Colonic mucosa (tissue), 4 donors: ENCODE results near the gene EIF2AK2. TPM values are rescaled to one million over a fixed set of nuclear protein-coding genes. Genes with fewer than 3 reads are reported as not detected.

Experiments
- DNase-seq: peaks from one replicate; pipeline ENCODE4 v3.0.0-alpha.2; 2020
- H3K27ac ChIP-seq: fragments of 200-600 bp; one replicate; pipeline ENCODE4 v1.8.0; 2021
- H3K27me3 ChIP-seq: fragments of 200-600 bp; one replicate; pipeline ENCODE4 v1.8.0; 2021
- H3K36me3 ChIP-seq: fragments of 200-600 bp; one replicate; pipeline ENCODE4 v1.8.0; 2021
- H3K4me1 ChIP-seq: fragments of 200-600 bp; one replicate; pipeline ENCODE4 v1.8.0; 2021; ENCODE audit warnings: mild to moderate bottlenecking
- H3K4me3 ChIP-seq: fragments of 200-600 bp; one replicate; pipeline ENCODE4 v1.8.0; 2021
- H3K9ac ChIP-seq, 2 donors: one replicate each; pipeline ENCODE4 v1.7.0; 2013; ENCODE audit warnings: control low read depth in 2 of 2, low read depth in 2 of 2, low read length in 2 of 2
- H3K9me3 ChIP-seq: fragments of 200-600 bp; one replicate; pipeline ENCODE4 v1.8.0; 2021
- intact Hi-C: fragments of 100-400 bp; cut with DNase I; formaldehyde crosslinking; loops from one replicate; pipeline ENCODE4 v1.14.1; 2022
- total RNA-seq, 2 donors: library from RNA; stranded (reverse); fragmentation: NEBNext Ultra II Directional in 1 of 2; extraction: Animal tissue kit (Norgen Biotek cat#: 25700) in 1 of 2; gene quantifications; one replicate each; pipeline ENCODE4 v1.2.1, GENCODE V29; 2021
- TF ChIP-seq, protein P1 (sequence below): fragments of 200-600 bp; IDR thresholded peaks from one replicate; pipeline ENCODE4 v1.8.0; 2022; ENCODE audit warnings: antibody characterized with exemption, mild to moderate bottlenecking
- donor health status: healthy.
- donor health status: DM: no; HTN: no; CAD: no.
- donor health status: DM: no; HTN: no; CAD: no.

Gene EIF2AK2
- total RNA-seq, 2 donors from 2014 or later = 35.4 to 37.3 TPM

DNA sequence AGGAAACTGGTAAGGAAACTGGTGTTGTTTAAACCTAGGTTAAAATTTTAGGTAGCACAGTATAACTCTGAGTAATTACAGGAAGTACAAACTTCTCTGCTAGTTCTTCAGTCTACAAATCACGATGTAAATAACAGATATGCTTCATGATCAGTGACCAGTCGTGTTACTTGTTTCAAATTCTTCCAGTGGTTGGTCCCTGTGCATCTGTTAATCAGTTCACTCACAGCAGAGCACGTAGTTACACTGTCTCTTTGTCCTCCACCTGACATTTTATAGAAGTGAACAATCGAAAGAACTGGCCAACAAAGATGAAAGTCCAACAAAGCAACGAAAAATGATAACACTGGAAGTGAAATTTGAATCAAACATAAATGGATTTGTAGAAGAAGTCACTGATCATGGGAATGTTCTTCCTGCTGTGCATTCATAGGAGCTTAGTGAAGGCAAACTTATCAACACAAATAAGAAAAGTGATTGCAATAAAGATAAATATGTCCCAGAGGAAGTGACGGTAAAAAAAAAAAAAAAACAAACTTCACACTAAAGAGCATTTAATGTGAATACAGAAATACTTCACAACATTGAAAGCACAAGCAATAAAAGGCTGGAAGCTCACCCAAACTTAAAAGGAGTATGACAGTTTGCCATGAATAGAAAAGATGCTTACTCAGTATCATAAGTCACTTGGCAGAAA lies 7.0 kb downstream of the EIF2AK2 start:
- no peaks in the 10 kb centered on the region for H3K27me3 ChIP-seq
- DNase-seq = peak; percentile 26
- peaks cover 6% of the 10 kb centered on the region for H3K4me1 ChIP-seq
- H3K9me3 ChIP-seq = no peaks in the 10 kb centered on the region
- no peak overlapping the region for H3K4me3 ChIP-seq
- H3K27ac ChIP-seq = peak overlapping the region; percentile 39
- no peak overlapping the region for H3K9ac ChIP-seq
- peaks cover 4% of the 10 kb centered on the region for H3K36me3 ChIP-seq
- TF ChIP-seq, protein P1, sequence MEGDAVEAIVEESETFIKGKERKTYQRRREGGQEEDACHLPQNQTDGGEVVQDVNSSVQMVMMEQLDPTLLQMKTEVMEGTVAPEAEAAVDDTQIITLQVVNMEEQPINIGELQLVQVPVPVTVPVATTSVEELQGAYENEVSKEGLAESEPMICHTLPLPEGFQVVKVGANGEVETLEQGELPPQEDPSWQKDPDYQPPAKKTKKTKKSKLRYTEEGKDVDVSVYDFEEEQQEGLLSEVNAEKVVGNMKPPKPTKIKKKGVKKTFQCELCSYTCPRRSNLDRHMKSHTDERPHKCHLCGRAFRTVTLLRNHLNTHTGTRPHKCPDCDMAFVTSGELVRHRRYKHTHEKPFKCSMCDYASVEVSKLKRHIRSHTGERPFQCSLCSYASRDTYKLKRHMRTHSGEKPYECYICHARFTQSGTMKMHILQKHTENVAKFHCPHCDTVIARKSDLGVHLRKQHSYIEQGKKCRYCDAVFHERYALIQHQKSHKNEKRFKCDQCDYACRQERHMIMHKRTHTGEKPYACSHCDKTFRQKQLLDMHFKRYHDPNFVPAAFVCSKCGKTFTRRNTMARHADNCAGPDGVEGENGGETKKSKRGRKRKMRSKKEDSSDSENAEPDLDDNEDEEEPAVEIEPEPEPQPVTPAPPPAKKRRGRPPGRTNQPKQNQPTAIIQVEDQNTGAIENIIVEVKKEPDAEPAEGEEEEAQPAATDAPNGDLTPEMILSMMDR = no peak
- intact Hi-C loops = no loop called here

DNA sequence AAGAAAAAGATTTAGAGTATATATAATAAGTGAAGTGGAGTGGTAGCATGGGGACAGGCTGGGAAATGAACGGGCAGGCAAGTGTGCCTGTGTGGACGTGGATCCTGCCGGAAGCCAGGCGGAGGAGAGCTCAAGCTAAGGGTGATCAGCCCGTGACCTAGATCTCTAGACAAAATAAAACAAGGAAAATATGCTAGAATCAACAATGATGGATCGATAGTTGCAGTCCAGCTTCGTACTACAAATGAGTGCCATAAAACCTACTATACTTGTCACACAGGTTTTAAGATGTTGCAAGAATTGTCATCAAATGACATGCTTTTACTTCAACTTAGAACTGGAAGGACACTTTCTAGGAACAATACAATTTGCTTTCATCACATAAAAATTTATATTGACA lies 8.5 kb downstream of the EIF2AK2 start:
- Histone ChIP-seq H3K27me3 (no peaks in the 10 kb centered on the region), H3K4me1 (peaks cover 6% of the 10 kb centered on the region), H3K4me3 (no peak overlapping the region), H3K9me3 (no peaks in the 10 kb centered on the region), H3K9ac (no peak overlapping the region), H3K36me3 (peaks cover 4% of the 10 kb centered on the region), H3K27ac (no peak overlapping the region)
- TF ChIP-seq, protein P1 = no peak
- DNase-seq = no peak
- intact Hi-C loops = no loop called here

DNA sequence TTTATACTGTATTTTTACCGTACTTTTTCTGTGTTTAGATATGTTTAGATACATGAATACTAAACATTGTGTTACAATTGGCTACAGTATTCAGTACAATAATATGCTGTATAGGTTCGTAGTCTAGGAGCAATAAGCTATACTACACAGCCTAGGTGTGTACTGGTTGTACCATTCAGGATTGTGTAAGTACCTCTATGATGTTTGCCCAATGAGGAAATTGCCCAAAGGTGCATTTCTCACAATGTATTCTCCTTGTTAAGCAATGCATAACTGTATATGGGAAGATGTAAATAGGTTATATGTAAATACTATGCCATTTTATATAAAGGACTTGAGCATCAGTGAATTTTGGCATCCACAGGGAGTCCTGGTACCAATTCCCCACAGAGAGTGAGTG lies 10.7 kb downstream of the EIF2AK2 start:
- H3K27me3 ChIP-seq = no peaks in the 10 kb centered on the region
- intact Hi-C loops = no loop called here
- DNase-seq = no peak
- TF ChIP-seq, protein P1 = no peak
- peaks cover 4% of the 10 kb centered on the region for H3K36me3 ChIP-seq
- no peaks in the 10 kb centered on the region for H3K9me3 ChIP-seq
- no peak overlapping the region for H3K4me3 ChIP-seq
- peaks cover 6% of the 10 kb centered on the region for H3K4me1 ChIP-seq
- H3K9ac ChIP-seq = no peak overlapping the region
- H3K27ac ChIP-seq = peak overlapping the region; percentile 18

DNA sequence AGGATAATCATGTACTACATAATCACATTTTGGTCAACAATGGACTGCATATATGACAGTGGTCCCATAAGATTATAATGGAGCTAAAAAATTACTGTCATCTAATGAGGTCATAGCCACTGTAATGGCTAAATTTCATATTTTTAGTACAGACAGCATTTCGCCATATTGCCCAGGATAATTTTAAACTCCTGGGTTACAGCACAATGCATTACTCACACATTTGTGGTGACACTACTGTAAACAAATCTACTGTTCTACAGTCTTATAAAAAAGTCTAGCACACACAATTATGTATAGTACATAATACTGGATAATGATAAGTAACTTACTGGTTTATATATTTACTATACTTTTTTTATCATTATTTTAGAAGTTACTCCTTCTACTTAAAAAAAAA lies 12.8 kb downstream of the EIF2AK2 start:
- H3K36me3 ChIP-seq = peaks cover 4% of the 10 kb centered on the region
- H3K27me3 ChIP-seq = no peaks in the 10 kb centered on the region
- no peak overlapping the region for H3K4me3 ChIP-seq
- DNase-seq = no peak
- H3K27ac ChIP-seq = no peak overlapping the region
- H3K9me3 ChIP-seq = no peaks in the 10 kb centered on the region
- no peak overlapping the region for H3K9ac ChIP-seq
- TF ChIP-seq, protein P1 = no peak
- intact Hi-C loops = no loop called here
- peaks cover 4% of the 10 kb centered on the region for H3K4me1 ChIP-seq

DNA sequence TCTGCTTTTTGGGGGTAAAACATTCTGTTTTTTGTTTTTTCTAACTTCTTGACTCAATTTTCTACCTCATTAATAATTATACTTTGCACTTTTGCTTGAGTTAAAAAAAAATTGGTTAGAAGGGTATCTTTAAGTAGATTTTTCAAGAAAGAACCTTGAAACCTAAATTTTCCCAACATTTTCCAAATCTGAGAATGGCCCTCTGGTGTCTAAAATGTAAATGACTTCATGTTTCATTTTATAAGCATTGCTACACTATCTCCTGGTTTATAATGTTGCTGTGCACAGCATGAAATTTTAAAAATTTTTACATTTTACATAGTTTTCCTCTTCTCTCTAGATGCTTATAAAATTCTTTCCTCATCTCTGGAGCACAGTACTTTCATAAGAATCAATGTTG lies 14.2 kb downstream of the EIF2AK2 start:
- TF ChIP-seq, protein P1 = no peak
- Histone ChIP-seq H3K9me3 (no peaks in the 10 kb centered on the region), H3K27me3 (no peaks in the 10 kb centered on the region), H3K9ac (no peak overlapping the region), H3K36me3 (peaks cover 6% of the 10 kb centered on the region), H3K27ac (no peak overlapping the region), H3K4me3 (no peak overlapping the region), H3K4me1 (no peaks in the 10 kb centered on the region)
- intact Hi-C loops = no loop called here
- no peak for DNase-seq
